ENCODE data around the gene NXPE2. TPM values are rescaled to one million over a fixed set of nuclear protein-coding genes. Genes with fewer than 3 reads are reported as not detected.
"Not testable (repeated sequence)": the region's sequence is repeated elsewhere in the genome, so short reads cannot be mapped to it uniquely, and the experiment has no call there.

Gene NXPE2
- not detected for polyA plus RNA-seq

GRCh38 chr11:114678125-114679036 is at the start of gene NXPE2:
NXPE2 (plus strand) TSS chr11:114678527; CDS start chr11:114678576, 49 bp downstream.
- Mint-ChIP-seq H3K27ac (no peak within 1 kb of the TSS), H3K4me3 (no peak within 1 kb of the TSS), H3K4me1 (no peaks in the 10 kb centered on the region), H3K9me3 (peaks cover 0 to 3% (median under 1%) of the 10 kb centered on the region in 6 donors), H3K36me3 (no peaks in the 10 kb centered on the region), H3K27me3 (ENCODE audit: low read depth in 3 of 3) (peaks cover 0 to 3% (median 2%) of the 10 kb centered on the region in 3 donors)
- DNase-seq, result no peak

GRCh38 chr11:114631445-114631965 is 46.8 kb upstream of the NXPE2 start:
- not testable (repeated sequence) for H3K27ac Mint-ChIP-seq; H3K4me3 Mint-ChIP-seq; H3K36me3 Mint-ChIP-seq; H3K27me3 Mint-ChIP-seq (ENCODE audit: low read depth in 3 of 3); H3K4me1 Mint-ChIP-seq
- peak in 2 of 3 donors; percentile 27 to 48 for DNase-seq
- peaks cover 0 to 12% (median 5%) of the 10 kb centered on the region in 6 donors for H3K9me3 Mint-ChIP-seq

- H3K4me3 Mint-ChIP-seq, H3K36me3 Mint-ChIP-seq, DNase-seq, H3K9me3 Mint-ChIP-seq, H3K4me1 Mint-ChIP-seq, H3K27ac Mint-ChIP-seq: not testable (repeated sequence)
- peaks cover 0 to 14% (median 4%) of the 10 kb centered on the region in 3 donors for H3K27me3 Mint-ChIP-seq (ENCODE audit: low read depth in 3 of 3)
These were observed 38.9 kb upstream of the NXPE2 start for GRCh38 chr11:114639440-114639839.

- peaks cover 2 to 6% (median 4%) of the 10 kb centered on the region in 3 donors for H3K27me3 Mint-ChIP-seq (ENCODE audit: low read depth in 3 of 3)
These were observed 27.7 kb upstream of the NXPE2 start for GRCh38 chr11:114650661-114651060.

GRCh38 chr11:114651145-114651718 is 27.1 kb upstream of the NXPE2 start:
- Mint-ChIP-seq H3K4me1 (no peaks in the 10 kb centered on the region), H3K27me3 (ENCODE audit: low read depth in 3 of 3) (peaks cover 2 to 12% (median 4%) of the 10 kb centered on the region in 3 donors), H3K27ac (no peak overlapping the region), H3K36me3 (no peaks in the 10 kb centered on the region), H3K4me3 (no peak overlapping the region), H3K9me3 (peaks cover 0 to 7% (median under 1%) of the 10 kb centered on the region in 6 donors)
- no peak for DNase-seq

More at GRCh38 chr11:114650661-114651060, 27.7 kb upstream of the NXPE2 start:
- H3K4me3 Mint-ChIP-seq, result no peak overlapping the region
- H3K9me3 Mint-ChIP-seq, result peaks cover 0 to 7% (median under 1%) of the 10 kb centered on the region in 6 donors
- no peak overlapping the region for H3K27ac Mint-ChIP-seq
- no peak for DNase-seq
- no peaks in the 10 kb centered on the region for H3K36me3 Mint-ChIP-seq
- H3K4me1 Mint-ChIP-seq, result no peaks in the 10 kb centered on the region

- H3K9me3 Mint-ChIP-seq, result peaks cover 0 to 7% (median under 1%) of the 10 kb centered on the region in 6 donors
- H3K4me1 Mint-ChIP-seq, result no peaks in the 10 kb centered on the region
- no peaks in the 10 kb centered on the region for H3K36me3 Mint-ChIP-seq
- no peak for DNase-seq
- no peak overlapping the region for H3K4me3 Mint-ChIP-seq
- H3K27ac Mint-ChIP-seq, result no peak overlapping the region
- H3K27me3 Mint-ChIP-seq (ENCODE audit: low read depth in 3 of 3), result peaks cover 2 to 12% (median 4%) of the 10 kb centered on the region in 3 donors
These were observed 25.2 kb upstream of the NXPE2 start for GRCh38 chr11:114653148-114653547.

GRCh38 chr11:114664641-114665040 is 13.7 kb upstream of the NXPE2 start:
- Mint-ChIP-seq H3K27me3 (ENCODE audit: low read depth in 3 of 3) (no peaks in the 10 kb centered on the region), H3K27ac (no peak overlapping the region), H3K4me1 (no peaks in the 10 kb centered on the region), H3K36me3 (no peaks in the 10 kb centered on the region), H3K9me3 (peaks cover 0 to 3% (median 0%) of the 10 kb centered on the region in 6 donors), H3K4me3 (no peak overlapping the region)
- DNase-seq, result no peak

GRCh38 chr11:114666760-114667159 is 11.6 kb upstream of the NXPE2 start:
- Mint-ChIP-seq H3K36me3 (no peaks in the 10 kb centered on the region), H3K4me3 (no peak overlapping the region), H3K27ac (no peak overlapping the region), H3K9me3 (peaks cover 2 to 18% (median 5%) of the 10 kb centered on the region in 6 donors), H3K4me1 (no peaks in the 10 kb centered on the region), H3K27me3 (ENCODE audit: low read depth in 3 of 3) (peaks cover 0 to 1% (median 0%) of the 10 kb centered on the region in 3 donors)
- DNase-seq, result no peak

GRCh38 chr11:114668109-114668508 is 10.2 kb upstream of the NXPE2 start:
- Mint-ChIP-seq H3K27me3 (ENCODE audit: low read depth in 3 of 3) (peaks cover 0 to 3% (median 1%) of the 10 kb centered on the region in 3 donors), H3K9me3 (peaks cover 2 to 19% (median 5%) of the 10 kb centered on the region in 6 donors), H3K36me3 (no peaks in the 10 kb centered on the region), H3K27ac (no peak overlapping the region), H3K4me1 (no peaks in the 10 kb centered on the region), H3K4me3 (no peak overlapping the region)
- DNase-seq, result no peak

GRCh38 chr11:114673661-114674060 is 4.7 kb upstream of the NXPE2 start:
- peaks cover 2 to 4% (median 3%) of the 10 kb centered on the region in 3 donors for H3K27me3 Mint-ChIP-seq (ENCODE audit: low read depth in 3 of 3)
- H3K36me3 Mint-ChIP-seq, result no peaks in the 10 kb centered on the region
- no peak for DNase-seq
- no peaks in the 10 kb centered on the region for H3K4me1 Mint-ChIP-seq
- H3K27ac Mint-ChIP-seq, result no peak overlapping the region
- no peak overlapping the region for H3K4me3 Mint-ChIP-seq
- peaks cover 2 to 19% (median 5%) of the 10 kb centered on the region in 6 donors for H3K9me3 Mint-ChIP-seq

GRCh38 chr11:114679505-114679904 is 1.2 kb downstream of the NXPE2 start:
- H3K9me3 Mint-ChIP-seq, result peaks cover 0 to 3% (median under 1%) of the 10 kb centered on the region in 6 donors
- no peak for DNase-seq
- no peak overlapping the region for H3K4me3 Mint-ChIP-seq
- H3K27me3 Mint-ChIP-seq (ENCODE audit: low read depth in 3 of 3), result peaks cover 0 to 3% (median 0%) of the 10 kb centered on the region in 3 donors
- H3K36me3 Mint-ChIP-seq, result no peaks in the 10 kb centered on the region
- no peak overlapping the region for H3K27ac Mint-ChIP-seq
- H3K4me1 Mint-ChIP-seq, result no peaks in the 10 kb centered on the region

- Mint-ChIP-seq H3K4me3 (no peak overlapping the region), H3K36me3 (no peaks in the 10 kb centered on the region), H3K4me1 (no peaks in the 10 kb centered on the region), H3K27ac (no peak overlapping the region), H3K9me3 (peaks cover 0 to 5% (median under 1%) of the 10 kb centered on the region in 6 donors), H3K27me3 (ENCODE audit: low read depth in 3 of 3) (peaks cover 0 to 1% (median 0%) of the 10 kb centered on the region in 3 donors)
- no peak for DNase-seq
These were observed 4.7 kb downstream of the NXPE2 start for GRCh38 chr11:114683007-114683406.

- H3K4me3 Mint-ChIP-seq, result no peak overlapping the region
These were observed 6.3 kb downstream of the NXPE2 start for GRCh38 chr11:114684636-114685035.

GRCh38 chr11:114685097-114685496 is 6.8 kb downstream of the NXPE2 start:
- Mint-ChIP-seq H3K36me3 (no peaks in the 10 kb centered on the region), H3K27ac (no peak overlapping the region), H3K4me3 (no peak overlapping the region), H3K9me3 (peaks cover 0 to 7% (median 1%) of the 10 kb centered on the region in 6 donors), H3K4me1 (no peaks in the 10 kb centered on the region), H3K27me3 (ENCODE audit: low read depth in 3 of 3) (peaks cover 0 to 6% (median 3%) of the 10 kb centered on the region in 3 donors)
- no peak for DNase-seq

More at GRCh38 chr11:114684636-114685035, 6.3 kb downstream of the NXPE2 start:
- no peak for DNase-seq
- no peaks in the 10 kb centered on the region for H3K4me1 Mint-ChIP-seq
- no peaks in the 10 kb centered on the region for H3K36me3 Mint-ChIP-seq
- H3K27ac Mint-ChIP-seq, result no peak overlapping the region
- H3K27me3 Mint-ChIP-seq (ENCODE audit: low read depth in 3 of 3), result peaks cover 0 to 4% (median 3%) of the 10 kb centered on the region in 3 donors
- H3K9me3 Mint-ChIP-seq, result peaks cover 0 to 7% (median 1%) of the 10 kb centered on the region in 6 donors
